ENCODE measurements around the gene DIP2C. TPM values are rescaled to one million over a fixed set of nuclear protein-coding genes. Genes with fewer than 3 reads are reported as not detected.
"Not testable (repeated sequence)": the region's sequence is repeated elsewhere in the genome, so short reads cannot be mapped to it uniquely, and the experiment has no call there.

Gene DIP2C
- total RNA-seq, 4 donors from 2014 or later, result 8.4 to 22.7 (median 16.8) TPM

DNA sequence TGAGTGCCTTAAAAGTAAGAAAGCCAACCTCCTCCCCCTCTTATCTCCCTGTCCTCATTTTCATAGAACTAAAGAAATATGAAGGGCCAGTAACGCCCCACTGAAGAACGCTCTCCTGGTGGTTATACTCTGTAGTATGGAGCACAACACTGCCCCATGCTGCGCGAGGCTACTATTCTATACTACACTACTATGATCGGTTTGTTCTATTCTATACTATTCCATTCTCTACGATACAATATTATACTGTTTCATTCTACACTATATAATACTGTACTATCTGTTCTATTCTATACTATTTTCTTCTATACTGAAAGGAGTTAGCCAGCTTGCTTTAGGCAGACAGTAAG lies 34.8 kb downstream of the DIP2C start:
- Histone ChIP-seq H3K27ac (peak overlapping the region in 2 of 4 donors; percentile 72 to 86), H3K36me3 (no peaks in the 10 kb centered on the region), H3K4me3 (peak overlapping the region in 2 of 4 donors; percentile 16 to 26), H3K9me3 (no peaks in the 10 kb centered on the region), H3K27me3 (no peaks in the 10 kb centered on the region), H3K4me1 (peaks cover 0 to 44% (median 4%) of the 10 kb centered on the region in 4 donors)
- DNase-seq, result no peak
- TF ChIP-seq, protein P1, sequence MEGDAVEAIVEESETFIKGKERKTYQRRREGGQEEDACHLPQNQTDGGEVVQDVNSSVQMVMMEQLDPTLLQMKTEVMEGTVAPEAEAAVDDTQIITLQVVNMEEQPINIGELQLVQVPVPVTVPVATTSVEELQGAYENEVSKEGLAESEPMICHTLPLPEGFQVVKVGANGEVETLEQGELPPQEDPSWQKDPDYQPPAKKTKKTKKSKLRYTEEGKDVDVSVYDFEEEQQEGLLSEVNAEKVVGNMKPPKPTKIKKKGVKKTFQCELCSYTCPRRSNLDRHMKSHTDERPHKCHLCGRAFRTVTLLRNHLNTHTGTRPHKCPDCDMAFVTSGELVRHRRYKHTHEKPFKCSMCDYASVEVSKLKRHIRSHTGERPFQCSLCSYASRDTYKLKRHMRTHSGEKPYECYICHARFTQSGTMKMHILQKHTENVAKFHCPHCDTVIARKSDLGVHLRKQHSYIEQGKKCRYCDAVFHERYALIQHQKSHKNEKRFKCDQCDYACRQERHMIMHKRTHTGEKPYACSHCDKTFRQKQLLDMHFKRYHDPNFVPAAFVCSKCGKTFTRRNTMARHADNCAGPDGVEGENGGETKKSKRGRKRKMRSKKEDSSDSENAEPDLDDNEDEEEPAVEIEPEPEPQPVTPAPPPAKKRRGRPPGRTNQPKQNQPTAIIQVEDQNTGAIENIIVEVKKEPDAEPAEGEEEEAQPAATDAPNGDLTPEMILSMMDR (IDR thresholded peaks at IDR 0.05), result peak in 2 of 6 experiments; percentile 13 to 22
- TF ChIP-seq POLR2A (IDR thresholded peaks at IDR 0.05), result no peak

DNA sequence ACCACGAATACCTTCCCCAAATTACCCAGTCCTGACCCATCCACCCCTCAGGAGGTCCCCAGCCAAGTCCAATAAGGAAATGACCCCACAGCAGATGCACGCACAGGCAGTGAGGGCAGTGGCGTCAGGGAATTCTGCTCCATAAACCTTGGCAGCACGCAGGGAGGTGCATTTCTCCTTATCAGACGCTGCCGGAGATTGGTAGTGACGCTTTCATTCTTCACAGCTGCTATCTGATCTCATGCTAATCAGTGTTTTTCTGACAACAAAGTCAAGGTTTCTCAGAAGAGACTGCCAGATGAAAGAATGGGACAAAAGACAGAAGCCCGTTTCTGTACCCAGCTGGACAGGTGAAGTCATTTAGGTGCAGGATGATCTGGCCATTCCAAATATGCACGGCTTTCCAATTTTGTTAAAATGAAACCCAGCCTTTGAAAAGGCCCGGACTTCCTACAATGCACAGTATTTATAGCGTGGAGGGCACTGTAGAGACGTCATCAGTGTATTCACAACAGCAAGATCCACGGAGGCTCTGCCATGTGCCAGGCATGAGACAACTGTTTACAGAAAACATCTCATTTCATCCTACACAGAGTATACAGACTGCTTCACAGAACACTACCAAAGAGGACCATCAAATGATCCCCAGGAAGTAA lies 35.3 kb downstream of the DIP2C start:
- H3K27ac ChIP-seq, result peak overlapping the region in 2 of 4 donors; percentile 72 to 86
- peak in 1 of 3 donors; percentile 79 for DNase-seq
- H3K27me3 ChIP-seq, result no peaks in the 10 kb centered on the region
- peaks cover 0 to 39% (median 4%) of the 10 kb centered on the region in 4 donors for H3K4me1 ChIP-seq
- H3K4me3 ChIP-seq, result peak overlapping the region in 2 of 4 donors; percentile 16 to 26
- H3K36me3 ChIP-seq, result no peaks in the 10 kb centered on the region
- TF ChIP-seq, protein P1 (IDR thresholded peaks at IDR 0.05), result no peak
- TF ChIP-seq POLR2A (IDR thresholded peaks at IDR 0.05), result peak in 1 of 2 donors; percentile 71
- H3K9me3 ChIP-seq, result no peaks in the 10 kb centered on the region

DNA sequence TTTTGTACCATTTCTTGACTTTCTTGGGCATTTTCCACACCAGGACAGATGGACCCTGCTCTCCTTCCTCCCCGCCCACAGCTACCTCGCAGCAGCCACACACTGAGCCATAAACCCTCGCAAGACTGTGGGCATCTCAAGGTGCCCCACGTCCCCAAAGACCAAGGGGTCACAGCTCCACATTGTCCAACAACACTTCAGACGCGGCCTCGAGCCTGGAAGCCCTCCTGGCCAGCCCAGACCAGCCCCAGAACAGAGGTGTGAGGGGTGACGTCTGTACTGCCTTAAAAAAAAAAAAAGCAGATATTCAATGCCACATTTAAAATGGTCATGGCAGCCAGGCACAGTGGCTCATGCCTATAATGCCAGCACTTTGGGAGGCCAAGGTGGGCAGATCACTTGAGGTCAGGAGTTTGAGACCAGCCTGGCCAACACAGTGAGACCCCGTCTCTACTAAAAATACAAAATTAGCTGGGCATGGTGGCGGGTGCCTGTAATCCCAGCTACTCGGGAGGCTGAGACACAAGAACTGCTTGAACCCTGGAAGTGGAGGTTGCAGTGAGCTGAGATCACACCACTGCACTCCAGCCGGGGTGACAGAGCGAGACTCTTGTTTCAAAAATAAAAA lies 36.5 kb downstream of the DIP2C start:
- H3K27me3 ChIP-seq, H3K9me3 ChIP-seq, DNase-seq, H3K4me3 ChIP-seq, H3K36me3 ChIP-seq: not testable (repeated sequence)
- Histone ChIP-seq H3K27ac (peak overlapping the region in 1 of 4 donors; percentile 86), H3K4me1 (peaks cover 0 to 31% (median 4%) of the 10 kb centered on the region in 4 donors)

DNA sequence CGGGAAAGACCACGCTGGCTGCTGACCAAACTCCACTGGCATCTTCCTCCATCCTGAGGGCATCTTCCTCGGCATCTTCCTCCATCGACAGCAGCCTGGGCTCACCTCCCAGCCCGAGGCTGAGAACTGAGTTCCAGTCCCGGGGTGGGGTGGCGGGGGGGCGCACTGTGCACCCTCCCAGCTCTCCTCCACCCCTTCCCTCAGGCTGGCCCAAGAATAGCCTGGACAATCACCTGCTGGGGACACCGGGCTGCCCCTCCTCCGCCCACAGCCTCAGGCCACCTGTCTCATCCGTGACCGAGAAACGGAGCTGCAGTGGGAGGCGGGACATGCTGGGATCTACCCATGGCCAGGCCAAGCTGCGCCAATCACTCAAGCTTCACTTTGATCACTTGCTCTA lies 37.2 kb downstream of the DIP2C start:
- H3K4me1 ChIP-seq, result peaks cover 0 to 31% (median 4%) of the 10 kb centered on the region in 4 donors
- no peaks in the 10 kb centered on the region for H3K9me3 ChIP-seq
- no peaks in the 10 kb centered on the region for H3K27me3 ChIP-seq
- no peak for DNase-seq
- TF ChIP-seq, protein P1 (IDR thresholded peaks at IDR 0.05), result no peak
- no peak for TF ChIP-seq POLR2A (IDR thresholded peaks at IDR 0.05)
- no peaks in the 10 kb centered on the region for H3K36me3 ChIP-seq
- peak overlapping the region in 1 of 4 donors; percentile 13 for H3K27ac ChIP-seq
- H3K4me3 ChIP-seq, result no peak overlapping the region

- Histone ChIP-seq H3K27ac (peak overlapping the region in 1 of 4 donors; percentile 37), H3K4me3 (no peak overlapping the region), H3K9me3 (no peaks in the 10 kb centered on the region), H3K27me3 (no peaks in the 10 kb centered on the region), H3K36me3 (no peaks in the 10 kb centered on the region), H3K4me1 (peaks cover 0 to 31% (median 4%) of the 10 kb centered on the region in 4 donors)
- no peak for DNase-seq
- TF ChIP-seq, protein P1 (IDR thresholded peaks at IDR 0.05), result no peak
- TF ChIP-seq POLR2A (IDR thresholded peaks at IDR 0.05), result no peak
Measured at GRCh38 chr10:651692-652091, 37.8 kb downstream of the DIP2C start.
